HL-60 (cell line): ENCODE measurements around the gene TAS2R14.

Source experiments
- CTCF ChIP-seq: IDR thresholded peaks from one replicate; pipeline ENCODE4 v1.5.1; 2011; ENCODE audit warnings: low read length, control low read depth, inconsistent platforms; ENCODE audit not compliant: insufficient read depth
- GABPA ChIP-seq: IDR thresholded peaks from 2 replicates; pipeline ENCODE4 v1.6.1; 2012; ENCODE audit warnings: low read depth
- POLR2AphosphoS5 ChIP-seq: IDR thresholded peaks from 2 replicates; pipeline ENCODE4 v1.6.1; 2012; ENCODE audit warnings: low read depth
- REST ChIP-seq: IDR thresholded peaks from 2 replicates; pipeline ENCODE4 v1.6.1; 2012; ENCODE audit warnings: low read depth; ENCODE audit not compliant: insufficient replicate concordance
- SPI1 ChIP-seq: IDR thresholded peaks from 2 replicates; pipeline ENCODE4 v1.6.1; 2012; ENCODE audit warnings: low read depth, mild to moderate bottlenecking, borderline replicate concordance

GRCh38 chr12:10967409-10967808, 28.3 kb upstream of the TAS2R14 start:
- TF ChIP-seq CTCF (no peak), GABPA (no peak), REST (no peak), POLR2AphosphoS5 (no peak), SPI1 (no peak)
